Measurements from ENCODE around the gene SLC22A3. TPM values are rescaled to one million over a fixed set of nuclear protein-coding genes. Genes with fewer than 3 reads are reported as not detected.

SLC22A3 gene
- total and polyA plus RNA-seq, 2 donors (not counting 1 experiment from before 2014, with no cell fraction given), result not detected

DNA sequence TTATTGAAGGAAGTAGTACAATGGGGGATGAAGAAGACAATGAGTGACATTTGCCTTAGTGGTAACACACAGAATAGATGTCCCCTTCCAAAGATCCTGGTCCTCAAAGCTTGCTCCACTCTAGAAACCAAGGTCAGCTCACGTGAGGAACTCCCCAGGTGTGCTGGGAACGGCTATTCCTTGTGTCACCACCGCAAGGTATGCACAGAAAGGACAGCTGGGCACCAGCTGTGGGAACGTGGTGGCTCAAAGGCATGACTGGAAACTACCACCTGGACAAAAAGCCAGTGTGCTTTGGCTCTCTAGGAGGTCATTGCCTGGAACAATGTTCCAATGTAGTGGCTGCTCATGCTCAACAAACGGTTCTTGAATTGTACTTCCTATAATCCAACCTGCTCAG is 94.0 kb downstream of the SLC22A3 start:
- no peak for TF ChIP-seq EZH2 (IDR thresholded peaks at IDR 0.05; ENCODE audit: borderline replicate concordance, insufficient read depth, low read depth, low read length, poor library complexity, severe bottlenecking)
- TF ChIP-seq, protein P1, sequence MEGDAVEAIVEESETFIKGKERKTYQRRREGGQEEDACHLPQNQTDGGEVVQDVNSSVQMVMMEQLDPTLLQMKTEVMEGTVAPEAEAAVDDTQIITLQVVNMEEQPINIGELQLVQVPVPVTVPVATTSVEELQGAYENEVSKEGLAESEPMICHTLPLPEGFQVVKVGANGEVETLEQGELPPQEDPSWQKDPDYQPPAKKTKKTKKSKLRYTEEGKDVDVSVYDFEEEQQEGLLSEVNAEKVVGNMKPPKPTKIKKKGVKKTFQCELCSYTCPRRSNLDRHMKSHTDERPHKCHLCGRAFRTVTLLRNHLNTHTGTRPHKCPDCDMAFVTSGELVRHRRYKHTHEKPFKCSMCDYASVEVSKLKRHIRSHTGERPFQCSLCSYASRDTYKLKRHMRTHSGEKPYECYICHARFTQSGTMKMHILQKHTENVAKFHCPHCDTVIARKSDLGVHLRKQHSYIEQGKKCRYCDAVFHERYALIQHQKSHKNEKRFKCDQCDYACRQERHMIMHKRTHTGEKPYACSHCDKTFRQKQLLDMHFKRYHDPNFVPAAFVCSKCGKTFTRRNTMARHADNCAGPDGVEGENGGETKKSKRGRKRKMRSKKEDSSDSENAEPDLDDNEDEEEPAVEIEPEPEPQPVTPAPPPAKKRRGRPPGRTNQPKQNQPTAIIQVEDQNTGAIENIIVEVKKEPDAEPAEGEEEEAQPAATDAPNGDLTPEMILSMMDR (IDR thresholded peaks at IDR 0.05), result no peak
- WGBS (ENCODE audit: insufficient coverage), result 83% methylated on average over 4 of the region's 5 CpGs
- ChIA-PET CTCF (no interaction called here), POLR2A (no interaction called here)
- no peaks in the 10 kb centered on the region for H3K4me1 ChIP-seq (ENCODE audit: control insufficient read depth in 2 of 2, insufficient read depth in 2 of 2, low read length in 2 of 2)
- Mint-ChIP-seq H3K4me1 (no peaks in the 10 kb centered on the region), H3K4me3 (no peak overlapping the region), H3K27me3 (peaks cover 49% of the 10 kb centered on the region), H3K9me3 (ENCODE audit: insufficient read depth) (no peaks in the 10 kb centered on the region), H3K27ac (no peak overlapping the region)
- no peak overlapping the region for H3K9ac ChIP-seq (ENCODE audit: low read length)
- DNase-seq (no peak), ATAC-seq (ENCODE audit: low read depth) (no peak)
- peaks cover 0 to 11% (median 3%) of the 10 kb centered on the region in 4 experiments for H3K27me3 ChIP-seq (replicated peaks in 1 of 4; ENCODE audit: control extremely low read depth in 1 of 4, control insufficient read depth in 3 of 4, insufficient read depth in 4 of 4, low read length in 3 of 4)
- H3K4me2 ChIP-seq (replicated peaks; ENCODE audit: low read depth, low read length, poor library complexity, severe bottlenecking), result no peak overlapping the region
- H3K27ac ChIP-seq (ENCODE audit: low read length in 2 of 2), result no peak overlapping the region
- intact Hi-C loops (cut with micrococcal nuclease), result no loop called here
- H3K79me2 ChIP-seq (ENCODE audit: control insufficient read depth, insufficient read depth, low read length), result no peaks in the 10 kb centered on the region
- no peaks in the 10 kb centered on the region for H3K36me3 ChIP-seq (replicated peaks in 1 of 2; ENCODE audit: control extremely low read depth in 1 of 2, control insufficient read depth in 1 of 2, extremely low read depth in 1 of 2, insufficient read depth in 2 of 2, low read length in 1 of 2)
- no peaks in the 10 kb centered on the region for H3K9me3 ChIP-seq (ENCODE audit: control extremely low read depth in 1 of 3, control insufficient read depth in 2 of 3, insufficient read depth in 1 of 3, low read length in 2 of 3)
- no peak overlapping the region for H3K4me3 ChIP-seq (ENCODE audit: control extremely low read depth in 1 of 5, extremely low read depth in 1 of 5, insufficient read depth in 1 of 5, low read depth in 2 of 5, low read length in 4 of 5)
- no peaks in the 10 kb centered on the region for H4K20me1 ChIP-seq (ENCODE audit: control insufficient read depth, insufficient read depth, low read length, poor library complexity, severe bottlenecking)
- H2AFZ ChIP-seq (ENCODE audit: insufficient read depth, low read depth, low read length, poor library complexity, severe bottlenecking), result no peak overlapping the region

DNA sequence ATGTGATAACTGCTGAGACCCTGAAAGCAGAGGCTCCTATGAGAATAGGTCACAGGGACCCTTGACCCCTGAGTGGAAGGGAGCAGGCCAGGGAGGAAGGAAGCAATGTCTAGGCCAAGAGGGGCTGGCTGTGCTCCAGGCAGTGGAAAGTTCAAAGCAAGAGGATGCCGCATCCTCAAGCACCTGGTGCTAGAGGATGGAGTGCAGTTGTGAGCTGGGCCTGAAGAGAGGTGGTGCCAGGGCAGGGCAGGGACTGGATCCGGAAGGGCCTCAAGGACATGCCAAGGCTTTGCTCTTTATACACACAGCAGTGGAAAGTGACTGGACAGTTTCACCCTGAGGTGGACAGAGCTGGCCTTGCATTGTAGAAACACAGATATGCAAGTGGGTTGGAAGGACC is 97.0 kb downstream of the SLC22A3 start:
- H3K27ac ChIP-seq (ENCODE audit: low read length in 2 of 2), result no peak overlapping the region
- Mint-ChIP-seq H3K9me3 (ENCODE audit: insufficient read depth) (peaks cover 3% of the 10 kb centered on the region), H3K27me3 (peaks cover 50% of the 10 kb centered on the region), H3K4me3 (no peak overlapping the region), H3K27ac (no peak overlapping the region), H3K4me1 (no peaks in the 10 kb centered on the region)
- intact Hi-C loops (cut with micrococcal nuclease), result no loop called here
- DNase-seq, result no peak
- WGBS (ENCODE audit: insufficient coverage), result 94% methylated on average over 2 of the region's 2 CpGs
- no peak for TF ChIP-seq EZH2 (IDR thresholded peaks at IDR 0.05; ENCODE audit: borderline replicate concordance, insufficient read depth, low read depth, low read length, poor library complexity, severe bottlenecking)
- TF ChIP-seq, protein P1 (IDR thresholded peaks at IDR 0.05), result no peak
- H2AFZ ChIP-seq (ENCODE audit: insufficient read depth, low read depth, low read length, poor library complexity, severe bottlenecking), result no peak overlapping the region
- H3K27me3 ChIP-seq (replicated peaks in 1 of 4; ENCODE audit: control extremely low read depth in 1 of 4, control insufficient read depth in 3 of 4, insufficient read depth in 4 of 4, low read length in 3 of 4), result peaks cover 0 to 11% (median 2%) of the 10 kb centered on the region in 4 experiments
- no peak overlapping the region for H3K4me2 ChIP-seq (replicated peaks; ENCODE audit: low read depth, low read length, poor library complexity, severe bottlenecking)
- ChIA-PET CTCF (interaction anchor here (2.9 kb wide), 1 partner anchor 10 kb away, joined by 12 read pairs; no protein-coding TSS in a partner anchor), POLR2A (no interaction called here)
- H3K9me3 ChIP-seq (ENCODE audit: control extremely low read depth in 1 of 3, control insufficient read depth in 2 of 3, insufficient read depth in 1 of 3, low read length in 2 of 3), result no peaks in the 10 kb centered on the region
- no peak for ATAC-seq (ENCODE audit: low read depth)
- H3K79me2 ChIP-seq (ENCODE audit: control insufficient read depth, insufficient read depth, low read length), result no peaks in the 10 kb centered on the region
- H3K36me3 ChIP-seq (replicated peaks in 1 of 2; ENCODE audit: control extremely low read depth in 1 of 2, control insufficient read depth in 1 of 2, extremely low read depth in 1 of 2, insufficient read depth in 2 of 2, low read length in 1 of 2), result no peaks in the 10 kb centered on the region
- H3K4me1 ChIP-seq (ENCODE audit: control insufficient read depth in 2 of 2, insufficient read depth in 2 of 2, low read length in 2 of 2), result no peaks in the 10 kb centered on the region
- no peaks in the 10 kb centered on the region for H4K20me1 ChIP-seq (ENCODE audit: control insufficient read depth, insufficient read depth, low read length, poor library complexity, severe bottlenecking)
- no peak overlapping the region for H3K4me3 ChIP-seq (ENCODE audit: control extremely low read depth in 1 of 5, extremely low read depth in 1 of 5, insufficient read depth in 1 of 5, low read depth in 2 of 5, low read length in 4 of 5)
- no peak overlapping the region for H3K9ac ChIP-seq (ENCODE audit: low read length)
